ENCODE results near the gene RMRP. TPM values are rescaled to one million over a fixed set of nuclear protein-coding genes. Genes with fewer than 3 reads are reported as not detected.

RMRP gene
- total and polyA plus RNA-seq, 9 of the 15 experiments (the other 6 are each of a cell fraction or from before 2014, with no cell fraction given): 75.7 to 89,974 (median 13,378) TPM; not detected in 3

- TF ChIP-seq CTCF (IDR thresholded peaks at IDR 0.05 in 2 of 3, conservative IDR thresholded peaks at IDR 0.05 in 1 of 3; ENCODE audit: insufficient read depth in 2 of 3, low read depth in 1 of 3, low read length in 3 of 3): peak; percentile 54 to 72 (median 61)
- TF ChIP-seq ZNF512 (tag; IDR thresholded peaks at IDR 0.05): no peak
- TF ChIP-seq KLF10 (CRISPR knock-in tag; IDR thresholded peaks at IDR 0.05): no peak
- no peak for TF ChIP-seq MTF1 (CRISPR knock-in tag; IDR thresholded peaks at IDR 0.05; ENCODE audit: borderline replicate concordance)
Observed at GRCh38 chr9:35611230-35611797, 46.5 kb downstream of the RMRP start (continued).

GRCh38 chr9:35609820-35610163 lies 48.0 kb downstream of the RMRP start:
- Histone ChIP-seq H3K9me3 (replicated peaks; ENCODE audit: control insufficient read depth, insufficient read depth, low read depth, low read length) (no peaks in the 10 kb centered on the region), H3K27me3 (ENCODE audit: control insufficient read depth in 2 of 2, insufficient read depth in 2 of 2, low read length in 2 of 2) (no peaks in the 10 kb centered on the region), H3K27ac (ENCODE audit: extremely low read depth, low read depth, low read length) (no peak overlapping the region), H3K9ac (ENCODE audit: insufficient read depth in 1 of 2, low read depth in 2 of 2, low read length in 2 of 2) (no peak overlapping the region), H3K36me3 (ENCODE audit: control insufficient read depth, insufficient read depth, low read length) (peaks cover 11% of the 10 kb centered on the region; the same call in 1 of the 3 replicates), H3K4me2 (ENCODE audit: insufficient read depth, low read length) (no peak overlapping the region), H2AFZ (ENCODE audit: low read depth, low read length) (no peak overlapping the region), H3K79me2 (ENCODE audit: control insufficient read depth, insufficient read depth, low read length) (0 out of 3 replicates have a peak, but pooled peaks cover 4% of the 10 kb centered on the region), H4K20me1 (replicated peaks; ENCODE audit: control insufficient read depth, insufficient read depth, low read length) (no peaks in the 10 kb centered on the region), H3K4me3 (no peak overlapping the region), H3K9me1 (ENCODE audit: control insufficient read depth, insufficient read depth, low read length) (no peaks in the 10 kb centered on the region), H3K4me1 (replicated peaks in 1 of 2; ENCODE audit: control insufficient read depth in 2 of 2, insufficient read depth in 2 of 2, low read length in 2 of 2) (peaks cover 0 to 11% of the 10 kb centered on the region in 2 experiments; a peak in 3 of 5 replicates)
- ATAC-seq (no peak), DNase-seq (ENCODE audit: extremely low read depth in 1 of 4, low spot score in 3 of 4) (no peak), FAIRE-seq (no peak)
- POLR2A ChIA-PET: no interaction called here
- in situ Hi-C loops (cut with MboI) (loop anchor here (5.0 kb wide), 1 partner anchor 38 kb away; no protein-coding TSS in a partner anchor), intact Hi-C loops (cut with micrococcal nuclease) (no loop called here)
- BruUV-seq (replicated peaks): no TSS peak
- WGBS (ENCODE audit: insufficient coverage, low coverage, missing lambda C conversion rate): 83% methylated on average over 7 of the region's 13 CpGs
- CTCF ChIA-PET (ENCODE audit: low intra/inter-chr PET ratio): no interaction called here
- TF ChIP-seq E2F8 (IDR thresholded peaks at IDR 0.05; ENCODE audit: low read depth, partially characterized antibody): no peak
- TF ChIP-seq XRCC5 (IDR thresholded peaks at IDR 0.05; ENCODE audit: low read depth, low read length): no peak
- TF ChIP-seq GTF3C2 (IDR thresholded peaks at IDR 0.05; ENCODE audit: borderline replicate concordance, extremely low read depth, insufficient read length): no peak
- TF ChIP-seq PCBP2 (IDR thresholded peaks at IDR 0.05; ENCODE audit: low read depth, low read length, poor library complexity, severe bottlenecking): no peak
- no peak for TF ChIP-seq MTA3 (IDR thresholded peaks at IDR 0.05; ENCODE audit: borderline replicate concordance)
